Parathyroid adenoma (tissue), 2 donors: ENCODE data around the gene TRIM59.

Source experiments
- H2AFZ ChIP-seq: fragments of 300-600 bp; sonication (generic); one replicate; pipeline ENCODE4 v1.7.0; 2017; ENCODE audit warnings: antibody characterized with exemption, mild to moderate bottlenecking
- H3K27ac ChIP-seq: fragments of 300-600 bp; sonication (generic); one replicate; pipeline ENCODE4 v1.7.0; 2017
- H3K27me3 ChIP-seq: fragments of 300-600 bp; sonication (generic); one replicate; pipeline ENCODE4 v1.7.0; 2017; ENCODE audit warnings: low read length; ENCODE audit not compliant: control insufficient read depth, insufficient read depth
- H3K36me3 ChIP-seq: fragments of 300-600 bp; sonication (generic); one replicate; pipeline ENCODE4 v1.7.0; 2017; ENCODE audit warnings: low read length; ENCODE audit not compliant: control insufficient read depth, insufficient read depth
- H3K4me1 ChIP-seq: fragments of 300-600 bp; sonication (generic); one replicate; pipeline ENCODE4 v1.7.0; 2017; ENCODE audit warnings: control low read depth
- H3K4me2 ChIP-seq: fragments of 300-600 bp; sonication (generic); one replicate; pipeline ENCODE4 v1.7.0; 2017; ENCODE audit warnings: low read length
- H3K4me3 ChIP-seq: fragments of 300-600 bp; sonication (generic); one replicate; pipeline ENCODE4 v1.7.0; 2017; ENCODE audit warnings: low read depth, low read length
- H3K79me2 ChIP-seq: fragments of 300-600 bp; sonication (generic); one replicate; pipeline ENCODE4 v1.7.0; 2017; ENCODE audit warnings: control low read depth
- H3K9ac ChIP-seq: fragments of 300-600 bp; sonication (generic); one replicate; pipeline ENCODE4 v1.7.0; 2017; ENCODE audit warnings: mild to moderate bottlenecking
- H3K9me3 ChIP-seq: fragments of 300-600 bp; sonication (generic); one replicate; pipeline ENCODE4 v1.7.0; 2017; ENCODE audit warnings: low read length; ENCODE audit not compliant: control insufficient read depth
- TF ChIP-seq, protein P1 (sequence below): fragments of 300-600 bp; sonication (generic); IDR thresholded peaks from one replicate; pipeline ENCODE4 v1.7.0; 2017; ENCODE audit warnings: antibody characterized with exemption, mild to moderate bottlenecking
- donor health status: primary hyperparathyroidism.

Gene TRIM59

DNA sequence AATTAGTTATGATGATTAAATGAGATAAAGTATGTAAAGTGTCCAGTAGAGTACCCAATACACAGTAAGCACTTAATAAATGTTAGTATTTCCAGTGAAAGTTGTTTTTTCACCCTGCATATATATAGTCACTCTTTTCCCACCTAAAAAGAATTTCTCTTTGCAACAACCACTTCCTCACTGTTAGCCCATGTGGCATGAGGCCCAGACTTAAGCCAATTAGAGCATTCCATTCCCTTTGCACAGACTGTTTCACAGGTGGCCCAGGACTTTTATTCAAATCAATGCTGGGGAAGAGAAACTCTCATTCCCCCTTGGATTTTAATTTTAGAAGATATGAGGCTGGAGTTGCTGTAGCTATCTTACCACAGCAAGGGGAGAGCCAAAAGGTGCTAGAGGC lies 54.3 kb downstream of the TRIM59 start:
- TF ChIP-seq, protein P1, sequence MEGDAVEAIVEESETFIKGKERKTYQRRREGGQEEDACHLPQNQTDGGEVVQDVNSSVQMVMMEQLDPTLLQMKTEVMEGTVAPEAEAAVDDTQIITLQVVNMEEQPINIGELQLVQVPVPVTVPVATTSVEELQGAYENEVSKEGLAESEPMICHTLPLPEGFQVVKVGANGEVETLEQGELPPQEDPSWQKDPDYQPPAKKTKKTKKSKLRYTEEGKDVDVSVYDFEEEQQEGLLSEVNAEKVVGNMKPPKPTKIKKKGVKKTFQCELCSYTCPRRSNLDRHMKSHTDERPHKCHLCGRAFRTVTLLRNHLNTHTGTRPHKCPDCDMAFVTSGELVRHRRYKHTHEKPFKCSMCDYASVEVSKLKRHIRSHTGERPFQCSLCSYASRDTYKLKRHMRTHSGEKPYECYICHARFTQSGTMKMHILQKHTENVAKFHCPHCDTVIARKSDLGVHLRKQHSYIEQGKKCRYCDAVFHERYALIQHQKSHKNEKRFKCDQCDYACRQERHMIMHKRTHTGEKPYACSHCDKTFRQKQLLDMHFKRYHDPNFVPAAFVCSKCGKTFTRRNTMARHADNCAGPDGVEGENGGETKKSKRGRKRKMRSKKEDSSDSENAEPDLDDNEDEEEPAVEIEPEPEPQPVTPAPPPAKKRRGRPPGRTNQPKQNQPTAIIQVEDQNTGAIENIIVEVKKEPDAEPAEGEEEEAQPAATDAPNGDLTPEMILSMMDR, result no peak
- peaks cover 23% of the 10 kb centered on the region for H3K79me2 ChIP-seq
- no peak overlapping the region for H3K4me2 ChIP-seq
- H3K4me1 ChIP-seq, result no peaks in the 10 kb centered on the region
- no peak overlapping the region for H2AFZ ChIP-seq
- H3K27me3 ChIP-seq, result no peaks in the 10 kb centered on the region
- no peak overlapping the region for H3K27ac ChIP-seq
- H3K36me3 ChIP-seq, result no peaks in the 10 kb centered on the region
- no peaks in the 10 kb centered on the region for H3K9me3 ChIP-seq
- H3K9ac ChIP-seq, result no peak overlapping the region
- no peak overlapping the region for H3K4me3 ChIP-seq

DNA sequence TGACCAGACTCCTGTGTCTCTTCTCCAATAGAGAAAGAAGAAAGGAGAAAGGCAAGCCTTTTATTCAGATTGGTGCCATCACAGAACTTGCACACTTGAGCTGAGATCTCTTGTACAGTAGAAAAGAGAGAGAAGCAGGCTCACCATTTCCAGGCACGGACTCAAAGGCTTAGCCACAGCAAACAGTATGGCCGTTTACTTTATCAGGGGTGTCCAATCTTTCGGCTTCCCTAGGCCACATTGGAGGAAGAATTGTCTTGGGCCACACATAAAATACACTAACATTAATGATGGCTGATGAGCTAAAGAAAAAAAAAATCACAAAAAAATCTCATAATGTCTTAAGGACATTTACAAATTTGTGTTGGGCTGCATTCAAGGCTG lies 55.6 kb downstream of the TRIM59 start:
- Histone ChIP-seq H3K9ac (no peak overlapping the region), H3K79me2 (peaks cover 25% of the 10 kb centered on the region), H3K27me3 (no peaks in the 10 kb centered on the region), H3K4me3 (no peak overlapping the region), H3K4me1 (no peaks in the 10 kb centered on the region), H3K4me2 (no peak overlapping the region), H2AFZ (no peak overlapping the region), H3K27ac (no peak overlapping the region), H3K36me3 (no peaks in the 10 kb centered on the region), H3K9me3 (no peaks in the 10 kb centered on the region)
- TF ChIP-seq, protein P1, result no peak

DNA sequence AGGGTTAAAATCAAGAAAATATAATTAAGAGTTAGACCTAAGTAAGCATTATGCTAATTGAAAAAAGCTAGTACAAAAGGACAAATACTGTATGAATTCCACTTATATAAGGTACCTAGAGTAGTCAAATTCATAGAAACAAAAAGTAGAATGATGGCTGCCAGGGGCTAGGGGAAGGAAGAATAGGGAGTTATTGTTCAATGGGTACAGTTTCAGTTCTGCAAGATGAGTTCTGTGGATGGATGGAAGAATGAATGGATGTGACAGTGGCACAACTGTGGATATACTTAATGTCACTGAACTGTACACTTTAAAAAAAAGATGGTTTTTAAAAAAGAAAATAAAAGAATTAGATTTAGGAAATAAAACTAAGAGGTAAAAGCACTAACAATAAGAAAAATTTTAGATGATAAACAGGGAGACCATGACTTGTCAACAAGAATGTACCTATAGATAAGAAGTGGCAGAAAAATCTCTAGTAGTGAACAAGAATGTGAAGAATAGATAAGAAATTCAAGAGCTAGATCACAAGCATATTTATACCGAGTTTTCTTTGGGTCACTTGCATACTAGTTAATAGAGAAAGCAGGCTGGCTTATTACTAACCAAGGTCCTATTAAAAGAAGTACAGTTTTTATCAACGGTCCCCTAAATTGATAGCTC lies 56.1 kb downstream of the TRIM59 start:
- Histone ChIP-seq H3K9me3 (no peaks in the 10 kb centered on the region), H3K27me3 (no peaks in the 10 kb centered on the region), H3K27ac (no peak overlapping the region), H2AFZ (no peak overlapping the region), H3K79me2 (peaks cover 21% of the 10 kb centered on the region), H3K4me3 (no peak overlapping the region), H3K9ac (no peak overlapping the region), H3K4me2 (no peak overlapping the region), H3K4me1 (no peaks in the 10 kb centered on the region), H3K36me3 (no peaks in the 10 kb centered on the region)
- TF ChIP-seq, protein P1, result no peak

DNA sequence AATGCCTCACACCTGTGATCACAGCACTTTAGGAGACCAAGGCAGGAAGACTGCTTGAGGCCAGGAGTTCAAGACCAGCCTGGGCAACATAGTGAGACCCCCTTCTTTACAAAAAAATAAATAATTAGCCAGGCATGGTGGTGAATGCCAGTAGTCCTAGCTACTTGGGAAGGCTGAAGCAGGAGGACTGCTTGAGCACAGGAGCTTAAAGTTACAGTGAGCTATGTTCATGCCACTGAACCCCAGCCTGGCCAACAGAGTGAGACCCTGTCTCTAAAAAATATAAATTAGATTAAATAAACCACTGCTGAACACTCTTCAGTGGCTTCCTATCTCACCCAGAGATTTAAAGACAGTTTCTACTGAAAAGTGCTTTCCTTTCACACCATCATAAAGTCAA lies 56.8 kb downstream of the TRIM59 start:
- no peak overlapping the region for H3K27ac ChIP-seq
- TF ChIP-seq, protein P1, result no peak
- peaks cover 15% of the 10 kb centered on the region for H3K79me2 ChIP-seq
- H2AFZ ChIP-seq, result no peak overlapping the region
- H3K27me3 ChIP-seq, result no peaks in the 10 kb centered on the region
- H3K4me3 ChIP-seq, result no peak overlapping the region
- H3K4me1 ChIP-seq, result no peaks in the 10 kb centered on the region
- H3K36me3 ChIP-seq, result no peaks in the 10 kb centered on the region
- H3K9me3 ChIP-seq, result no peaks in the 10 kb centered on the region
- no peak overlapping the region for H3K9ac ChIP-seq
- H3K4me2 ChIP-seq, result no peak overlapping the region

DNA sequence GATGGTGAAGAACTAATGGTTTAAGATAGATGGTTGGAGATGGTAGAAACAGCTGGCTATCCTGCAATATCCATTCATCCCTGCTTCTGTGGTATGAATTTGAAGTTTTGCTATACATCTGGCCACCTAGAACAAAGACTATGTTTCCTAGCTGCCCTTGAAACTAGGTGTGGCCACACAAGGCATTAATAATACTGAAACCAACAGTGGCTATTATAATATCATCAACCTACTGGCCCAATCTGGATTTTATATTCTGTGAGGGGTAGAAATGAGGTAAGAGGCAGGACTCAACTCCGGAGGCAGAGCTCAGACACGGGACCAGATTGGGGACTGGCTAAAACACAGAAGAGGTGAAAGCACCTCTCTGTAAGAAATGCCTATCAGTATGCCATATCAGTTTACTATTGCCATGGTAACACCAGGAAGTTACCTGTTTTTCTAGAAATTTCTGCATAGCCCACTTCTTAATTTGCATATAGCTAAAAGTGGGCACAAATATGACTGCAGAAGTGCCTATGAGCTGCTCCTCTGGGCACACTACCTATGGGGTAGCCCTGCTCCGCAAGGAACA lies 58.9 kb downstream of the TRIM59 start:
- Histone ChIP-seq H3K27ac (no peak overlapping the region), H3K4me2 (no peak overlapping the region), H3K9me3 (no peaks in the 10 kb centered on the region), H3K27me3 (no peaks in the 10 kb centered on the region), H3K79me2 (peaks cover 11% of the 10 kb centered on the region), H3K9ac (no peak overlapping the region), H3K4me1 (no peaks in the 10 kb centered on the region), H3K4me3 (no peak overlapping the region), H2AFZ (no peak overlapping the region), H3K36me3 (no peaks in the 10 kb centered on the region)
- TF ChIP-seq, protein P1, result no peak
